Skin of body (tissue), 3 donors: ENCODE data around the gene THOC6. TPM values are rescaled to one million over a fixed set of nuclear protein-coding genes. Genes with fewer than 3 reads are reported as not detected.
"Not testable (repeated sequence)": the region's sequence is repeated elsewhere in the genome, so short reads cannot be mapped to it uniquely, and the experiment has no call there.

Experiments used
- DNase-seq: peaks from one replicate; lab custom pipeline; 2025; lab: John Stamatoyannopoulos, UW
- small RNA-seq: library from RNA; depleted of rRNA; stranded (forward); fragments of <200 nt; gene quantifications from one replicate; pipeline ENCODE3, GENCODE V24; 2014; ENCODE audit warnings: low replicate concordance
- total RNA-seq: library from RNA; depleted of rRNA; stranded (reverse); fragments of >200 nt; gene quantifications from one replicate; pipeline ENCODE4 v1.2.3, GENCODE V29; 2014

THOC6 gene
- total RNA-seq, 1 donor from 2014 or later = 13.7 TPM

DNA sequence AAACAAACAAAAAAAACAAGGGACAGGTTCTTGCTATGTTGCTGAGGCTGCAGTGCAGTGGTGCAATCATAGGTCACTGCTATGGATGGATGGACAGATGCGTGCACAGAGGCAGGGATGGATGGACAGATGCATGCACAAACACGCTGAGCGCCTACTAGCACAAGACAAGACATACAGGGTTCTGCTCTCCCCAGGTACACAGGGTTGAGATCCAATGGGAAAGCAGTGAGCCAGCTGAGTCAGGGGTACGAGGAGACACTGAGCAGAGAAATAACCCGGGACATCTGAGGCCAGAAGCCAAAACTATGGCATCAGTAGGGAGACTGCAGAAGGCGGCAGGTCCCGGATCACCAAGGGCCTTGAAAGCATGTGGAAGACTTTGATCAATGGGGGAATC is 47.8 kb downstream of the THOC6 start:
- DNase-seq = no peak

- not testable (repeated sequence) for DNase-seq
Measured at GRCh38 chr16:3072148-3072547, 48.3 kb downstream of the THOC6 start.

DNA sequence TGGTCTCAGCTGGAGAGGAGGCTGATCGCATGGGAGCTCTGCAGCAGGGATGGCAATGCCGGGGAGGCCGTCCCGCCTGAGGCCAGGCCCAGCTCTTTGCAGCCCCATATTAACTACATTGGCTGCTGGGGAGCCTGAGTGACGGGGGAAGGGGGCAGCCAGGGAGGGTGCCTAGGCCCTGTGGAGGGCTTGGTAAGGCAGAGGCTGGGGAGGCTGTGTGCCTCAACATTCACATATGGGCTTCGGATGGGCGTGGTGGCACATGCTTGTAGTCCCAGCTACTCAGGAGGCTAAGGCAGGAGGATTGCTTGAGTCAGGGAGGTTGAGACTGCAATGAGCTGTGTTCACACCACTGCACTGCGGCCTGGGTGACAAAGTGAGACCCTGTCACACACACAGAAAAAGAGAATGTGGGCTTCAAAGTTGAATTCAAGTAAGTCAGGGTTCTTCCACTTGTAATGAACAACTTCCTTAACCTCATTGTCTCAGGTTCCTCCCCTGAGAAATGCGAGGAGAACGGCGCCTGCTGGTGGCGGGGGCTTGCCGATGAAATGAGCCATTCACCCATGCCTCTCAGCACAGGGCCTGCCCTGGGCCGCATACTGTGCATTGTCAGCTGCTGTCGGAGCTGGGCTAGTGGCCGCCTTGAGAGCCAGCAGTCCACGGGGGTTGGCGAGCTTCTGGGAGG is 48.9 kb downstream of the THOC6 start:
- DNase-seq = not testable (repeated sequence)

DNA sequence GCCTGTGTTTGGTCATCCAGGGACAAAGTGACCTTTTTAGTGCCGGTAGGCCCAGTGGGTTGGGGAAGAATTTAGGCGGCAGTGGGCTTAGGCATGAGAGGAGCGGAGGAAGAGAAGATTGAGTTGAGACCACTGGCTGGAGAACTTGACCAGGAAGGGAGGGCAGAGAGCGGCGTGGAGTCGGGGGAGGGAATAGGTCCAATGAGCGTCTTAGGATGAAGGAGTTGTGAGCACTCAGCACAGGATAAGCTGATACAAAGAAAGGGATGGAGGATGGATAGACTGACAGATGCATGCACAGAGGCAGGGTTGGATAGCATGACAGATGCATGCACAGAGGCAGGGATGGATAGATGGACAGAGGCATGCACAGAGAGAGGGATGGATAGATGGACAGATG is 49.6 kb downstream of the THOC6 start:
- DNase-seq = no peak

GRCh38 chr16:3074860-3075522 is 51.2 kb downstream of the THOC6 start:
- DNase-seq = no peak

- DNase-seq = no peak
Measured at GRCh38 chr16:3075523-3075915, 51.7 kb downstream of the THOC6 start.

DNA sequence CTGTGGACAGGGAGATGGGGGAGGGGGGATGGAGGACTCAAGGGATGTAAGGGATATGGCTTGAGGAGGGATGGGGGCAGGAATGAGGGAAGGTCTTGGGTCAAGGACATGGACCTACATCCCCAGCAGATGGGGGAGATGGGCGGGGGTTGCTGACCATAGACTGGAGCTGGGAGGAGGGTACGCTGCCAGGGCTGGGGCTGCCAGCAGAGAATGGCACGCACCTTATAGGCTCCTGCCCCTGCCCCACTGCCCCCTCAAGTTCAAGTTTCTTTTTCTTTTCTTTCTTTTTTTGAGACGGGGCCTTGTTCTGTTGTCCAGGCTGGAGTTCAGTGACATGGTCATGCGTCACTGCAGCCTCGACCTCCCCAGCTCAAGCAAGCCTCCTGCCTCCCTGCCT is 52.1 kb downstream of the THOC6 start:
- not testable (repeated sequence) for DNase-seq

- DNase-seq = no peak
Measured at GRCh38 chr16:3076577-3076976, 52.7 kb downstream of the THOC6 start.

Small RNA genes lying within 50 kb of the gene (small RNA-seq; reads per million reads assigned to genes)
- gene LINC00514 = not detected

Other genes starting within 250 kb of the THOC6 start
- 109 TPM for gene ELOB, start 246.8 kb upstream of the THOC6 start, total RNA-seq
- gene PRSS33, start 236.5 kb upstream of the THOC6 start, total RNA-seq = not detected
- gene PRSS41, start 225.6 kb upstream of the THOC6 start, total RNA-seq = not detected
- gene PRSS21, start 206.8 kb upstream of the THOC6 start, total RNA-seq = not detected
- 2.6 TPM for gene ZG16B, start 193.7 kb upstream of the THOC6 start, total RNA-seq
- 4.6 TPM for gene PRSS22, start 165.9 kb upstream of the THOC6 start, total RNA-seq
- 17.4 TPM for gene FLYWCH2, start 140.8 kb upstream of the THOC6 start, total RNA-seq
- gene FLYWCH1, start 112.1 kb upstream of the THOC6 start, total RNA-seq = 10.9 TPM
- 18.8 TPM for gene KREMEN2, start 59.8 kb upstream of the THOC6 start, total RNA-seq
- 7.0 TPM for gene PAQR4, start 54.7 kb upstream of the THOC6 start, total RNA-seq
- gene PKMYT1, start 43.6 kb upstream of the THOC6 start, total RNA-seq = 3.6 TPM
- 0.39 TPM for gene CLDN9, start 11.1 kb upstream of the THOC6 start, total RNA-seq
- 0.59 TPM for gene CLDN6, start 5.9 kb upstream of the THOC6 start, total RNA-seq
- 41.0 TPM for gene TNFRSF12A, start 3.7 kb upstream of the THOC6 start, total RNA-seq
- gene HCFC1R1, start 93 bp upstream of the THOC6 start, total RNA-seq = 15.4 TPM
- 10.9 TPM for gene BICDL2, start 12.9 kb downstream of the THOC6 start, total RNA-seq
- gene MMP25, start 22.5 kb downstream of the THOC6 start, total RNA-seq = 0.99 TPM
- 26.5 TPM for gene IL32, start 41.6 kb downstream of the THOC6 start, total RNA-seq
- gene ZSCAN10, start 75.3 kb downstream of the THOC6 start, total RNA-seq = not detected
- gene ZNF205, start 88.6 kb downstream of the THOC6 start, total RNA-seq = 6.1 TPM
- 4.0 TPM for gene ZNF213, start 111.0 kb downstream of the THOC6 start, total RNA-seq
- not detected for gene OR1F1, start 164.2 kb downstream of the THOC6 start, total RNA-seq
- gene ZNF200, start 211.1 kb downstream of the THOC6 start, total RNA-seq = 5.6 TPM
- 1.8 TPM for gene MEFV, start 232.6 kb downstream of the THOC6 start, total RNA-seq